ENCODE data around the gene SLC4A5. TPM values are rescaled to one million over a fixed set of nuclear protein-coding genes. Genes with fewer than 3 reads are reported as not detected.

Gene SLC4A5
- total and polyA plus RNA-seq, 2 of the 8 experiments (the other 6 are each of a cell fraction or from before 2014, with no cell fraction given), result 0.42 to 0.52 TPM

DNA sequence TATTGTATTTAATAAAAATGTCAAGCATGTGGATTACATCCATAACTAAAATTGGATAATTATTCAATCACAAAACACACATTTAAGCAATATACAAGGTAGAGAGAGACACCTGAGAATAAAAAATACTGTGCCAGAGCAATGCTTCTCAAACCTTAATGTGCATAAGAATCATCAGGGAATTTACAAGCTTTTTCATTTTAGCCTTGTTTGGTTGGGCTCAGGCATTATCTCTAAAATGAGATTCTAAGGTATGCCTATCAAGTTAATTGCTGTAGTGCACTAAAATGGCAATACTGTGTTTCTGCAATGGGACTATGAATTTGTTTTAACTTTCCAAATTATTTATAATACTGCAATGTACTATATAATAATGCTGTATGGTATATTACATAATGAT is 165.5 kb downstream of the SLC4A5 start:
- H2BK5ac ChIP-seq (ENCODE audit: low read depth, low read length), result no peak overlapping the region
- no peak overlapping the region for H2AK5ac ChIP-seq (ENCODE audit: low read depth, low read length)
- POLR2A ChIA-PET (ENCODE audit: partially characterized antibody), result interaction anchor here (0.7 to 72.1 kb wide), 9 partner anchors 0 to 349 kb away, joined by 3 to 2699 read pairs (median 3); partner anchors contain the start of genes BOLA3, MOB1A, MTHFD2 and STAMBP
- H3K79me2 ChIP-seq (ENCODE audit: control insufficient read depth in 1 of 2, insufficient read depth in 2 of 2, low read length in 2 of 2), result peaks cover 13 to 50% of the 10 kb centered on the region in 2 experiments
- CTCF ChIA-PET (ENCODE audit: partially characterized antibody), result interaction anchor here (0.7 to 3.6 kb wide), 7 partner anchors 9 to 196 kb away, joined by 3 to 21 read pairs (median 5); partner anchors contain the start of genes BOLA3 and MTHFD2
- 0 out of 2 replicates have a peak, but pooled peaks cover 2% of the 10 kb centered on the region for H3K79me1 ChIP-seq (ENCODE audit: low read depth, low read length)
- H3K27ac ChIP-seq (ENCODE audit: low read depth, low read length), result peak overlapping the region; percentile 84; the same call in 1 of the 2 replicates
- H3K9me3 ChIP-seq (ENCODE audit: insufficient read depth in 2 of 2, low read depth in 1 of 2, low read length in 1 of 2), result peaks cover 0 to 2% of the 10 kb centered on the region in 2 experiments; a peak in 1 of 4 replicates
- no peak overlapping the region for H3K14ac ChIP-seq (ENCODE audit: insufficient read length)
- peak overlapping the region; percentile 88 to 96 (median 92); a peak in 6 of 7 replicates for H3K9ac ChIP-seq (replicated peaks in 1 of 4; ENCODE audit: extremely low read depth in 1 of 4, low read depth in 3 of 4, low read length in 3 of 4)
- no peak overlapping the region for H2BK12ac ChIP-seq (ENCODE audit: low read depth, low read length)
- peaks cover 0 to 4% (median 1%) of the 10 kb centered on the region in 4 experiments; a peak in 2 of 8 replicates for H3K36me3 ChIP-seq (ENCODE audit: control insufficient read depth in 2 of 4, insufficient read depth in 4 of 4, low read length in 3 of 4)
- no peak overlapping the region for H3K23ac ChIP-seq (ENCODE audit: insufficient read length)
- no peaks in the 10 kb centered on the region; the same call in 1 of the 2 replicates for H3K23me2 ChIP-seq (ENCODE audit: low read depth, low read length)
- peak overlapping the region; percentile 86 to 94 (median 90) for H3K4me3 ChIP-seq (ENCODE audit: extremely low read depth in 1 of 4, insufficient read depth in 2 of 4, low read depth in 3 of 4, low read length in 4 of 4)
- no peak for FAIRE-seq
- no peak overlapping the region for H2BK120ac ChIP-seq (replicated peaks; ENCODE audit: low read depth, low read length)
- H3K27me3 ChIP-seq (replicated peaks in 1 of 4; ENCODE audit: control insufficient read depth in 3 of 4, extremely low read depth in 1 of 4, insufficient read depth in 3 of 4, low read length in 3 of 4), result no peaks in the 10 kb centered on the region
- H2AFZ ChIP-seq (ENCODE audit: low read length), result no peak overlapping the region
- no peak overlapping the region for H4K5ac ChIP-seq (ENCODE audit: insufficient read length, low read depth, low read length)
- peaks cover 0 to 5% (median 2%) of the 10 kb centered on the region in 4 experiments; a peak in 3 of 7 replicates for H3K4me1 ChIP-seq (replicated peaks in 1 of 4; ENCODE audit: control insufficient read depth in 3 of 4, insufficient read depth in 4 of 4, low read length in 3 of 4)
- no peak overlapping the region for H3K18ac ChIP-seq (ENCODE audit: extremely low read depth, low read length)
- no peak for DNase-seq (ENCODE audit: low read depth in 1 of 2, low spot score in 2 of 2)
- no peak overlapping the region for H4K91ac ChIP-seq (replicated peaks; ENCODE audit: insufficient read length, low read length)
- H2BK15ac ChIP-seq (ENCODE audit: low read length), result no peak overlapping the region
- H3K4ac ChIP-seq (replicated peaks; ENCODE audit: insufficient read length, low read depth, low read length), result no peak overlapping the region
- no peak for TF ChIP-seq RXRA (IDR thresholded peaks at IDR 0.05; ENCODE audit: insufficient read depth, low read depth, low read length)
- TF ChIP-seq TBP (IDR thresholded peaks at IDR 0.05; ENCODE audit: low read depth, low read length), result no peak
- no peak for TF ChIP-seq KDM4A (IDR thresholded peaks at IDR 0.05; ENCODE audit: low read depth, low read length, severe bottlenecking)
- no peak for TF ChIP-seq MAFK (IDR thresholded peaks at IDR 0.05; ENCODE audit: low read depth, low read length)
- TF ChIP-seq HDAC2 (IDR thresholded peaks at IDR 0.05; ENCODE audit: borderline replicate concordance in 1 of 2, low read depth in 2 of 2, low read length in 2 of 2), result no peak
- no peak for TF ChIP-seq CREB1 (IDR thresholded peaks at IDR 0.05)
- no peak for TF ChIP-seq SUZ12 (IDR thresholded peaks at IDR 0.05; ENCODE audit: low read length)
- TF ChIP-seq TCF12 (IDR thresholded peaks at IDR 0.05; ENCODE audit: low read depth, low read length), result no peak
- no peak for TF ChIP-seq ASH2L (IDR thresholded peaks at IDR 0.05; ENCODE audit: low read length)
- TF ChIP-seq GTF2F1 (IDR thresholded peaks at IDR 0.05; ENCODE audit: borderline replicate concordance, low read depth, low read length), result no peak
- no peak for TF ChIP-seq SP4 (IDR thresholded peaks at IDR 0.05; ENCODE audit: low read length)
- H4K20me1 ChIP-seq (replicated peaks in 1 of 2; ENCODE audit: control insufficient read depth in 1 of 2, insufficient read depth in 2 of 2, low read length in 2 of 2), result peaks cover 0 to 5% of the 10 kb centered on the region in 2 experiments
- peak overlapping the region; percentile 60 to 71 for H3K4me2 ChIP-seq (ENCODE audit: insufficient read depth in 1 of 2, low read depth in 2 of 2, low read length in 2 of 2)
- H4K8ac ChIP-seq (ENCODE audit: extremely low read depth, insufficient read depth, low read length), result no peak overlapping the region
- no peak overlapping the region for H2BK20ac ChIP-seq (ENCODE audit: low read length)
- H3K56ac ChIP-seq (replicated peaks; ENCODE audit: insufficient read length, low read depth, low read length), result no peak overlapping the region

Measured in H1 (cell line).